Left ventricle myocardium inferior (tissue), 1 donor: ENCODE measurements around the gene STAP2. TPM values are rescaled to one million over a fixed set of nuclear protein-coding genes. Genes with fewer than 3 reads are reported as not detected.
"Not testable (repeated sequence)": the region's sequence is repeated elsewhere in the genome, so short reads cannot be mapped to it uniquely, and the experiment has no call there.

ENCODE experiments used
- DNase-seq: peaks from one replicate; pipeline ENCODE4 v3.0.0-alpha.2; 2020
- H3K27ac ChIP-seq: fragments of 200-600 bp; replicated peaks from 2 replicates; pipeline ENCODE4 v1.8.0; 2021
- H3K27me3 ChIP-seq: fragments of 200-600 bp; 2 replicates; pipeline ENCODE4 v1.8.0; 2021; ENCODE audit warnings: low read depth
- H3K36me3 ChIP-seq: fragments of 200-600 bp; 2 replicates; pipeline ENCODE4 v1.8.0; 2021
- H3K4me1 ChIP-seq: fragments of 200-600 bp; 2 replicates; pipeline ENCODE4 v1.8.0; 2021
- H3K4me3 ChIP-seq: fragments of 200-600 bp; 2 replicates; pipeline ENCODE4 v1.8.0; 2021; ENCODE audit warnings: mild to moderate bottlenecking, moderate library complexity
- H3K9me3 ChIP-seq: fragments of 200-600 bp; replicated peaks from 2 replicates; pipeline ENCODE4 v1.8.0; 2021
- CTCF ChIP-seq: fragments of 200-600 bp; IDR thresholded peaks from 2 replicates; pipeline ENCODE4 v1.8.0; 2021; ENCODE audit warnings: antibody characterized with exemption, mild to moderate bottlenecking, borderline replicate concordance
- intact Hi-C: fragments of 100-400 bp; cut with micrococcal nuclease; formaldehyde crosslinking; loops from one replicate; pipeline ENCODE4 v1.11.0; 2022
- total RNA-seq: library from RNA; stranded (reverse); fragmentation: NEBNext Ultra II Directional; extraction: Animal tissue kit (Norgen Biotek cat#: 25700); gene quantifications from one replicate; pipeline ENCODE4 v1.2.1, GENCODE V29; 2021
- donor health status: DM: no; HTN: yes; CAD: no; lungs with severe emphysema.

STAP2 gene
- total RNA-seq, 1 donor from 2014 or later, result 2.6 TPM

DNA sequence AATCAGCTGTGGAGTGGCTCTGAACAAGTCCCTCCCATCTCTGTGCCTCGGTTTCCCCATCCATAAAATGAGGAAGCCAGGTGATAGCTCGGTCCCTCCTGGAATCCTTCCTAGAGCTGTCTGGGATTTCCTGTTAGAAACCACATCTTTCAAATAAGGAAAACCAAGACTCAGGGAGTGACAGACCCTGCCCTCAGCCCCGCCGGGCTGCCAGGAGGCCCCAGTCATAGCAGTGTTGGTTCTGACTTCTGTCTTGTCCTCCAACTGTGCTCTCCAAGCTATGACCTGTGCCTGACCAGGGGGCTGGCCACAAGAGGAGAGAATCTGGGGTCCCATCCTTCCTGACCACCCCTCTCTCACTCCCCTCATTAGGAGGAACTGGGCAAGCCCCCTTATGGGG, 60.6 kb downstream of the STAP2 start:
- Histone ChIP-seq H3K4me3 (no peak overlapping the region), H3K27ac (no peak overlapping the region), H3K27me3 (peaks cover 59% of the 10 kb centered on the region), H3K4me1 (peaks cover 20% of the 10 kb centered on the region), H3K9me3 (no peaks in the 10 kb centered on the region), H3K36me3 (no peaks in the 10 kb centered on the region)
- intact Hi-C loops, result no loop called here
- TF ChIP-seq CTCF, result no peak
- no peak for DNase-seq

DNA sequence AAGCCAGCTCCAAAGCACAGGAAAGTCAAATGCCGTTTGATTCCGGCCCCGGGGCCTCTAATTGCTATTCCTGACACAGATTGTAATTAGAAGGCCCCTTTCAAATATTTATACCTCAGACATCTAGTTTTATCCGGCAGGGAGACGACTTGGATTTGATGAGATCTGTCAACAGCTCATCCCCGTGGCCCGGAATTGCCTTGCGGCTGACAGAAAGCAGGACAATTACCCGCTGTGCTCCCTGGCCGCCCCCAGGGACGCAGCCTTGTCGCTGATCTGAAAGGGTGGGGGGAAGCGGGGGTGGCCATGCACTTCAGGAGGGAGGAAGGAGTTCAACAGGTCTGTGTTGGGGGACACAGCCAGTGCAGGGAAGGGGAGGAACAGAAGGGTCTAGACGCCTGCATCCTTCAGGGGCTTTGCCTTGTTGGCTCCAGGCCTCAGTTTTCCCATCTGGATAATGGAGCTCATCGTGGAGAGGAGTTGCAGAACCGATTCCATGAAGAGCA, 61.4 kb downstream of the STAP2 start:
- no peak for TF ChIP-seq CTCF
- peaks cover 2% of the 10 kb centered on the region for H3K9me3 ChIP-seq
- peaks cover 51% of the 10 kb centered on the region for H3K27me3 ChIP-seq
- no peak overlapping the region for H3K4me3 ChIP-seq
- peaks cover 5% of the 10 kb centered on the region for H3K36me3 ChIP-seq
- peaks cover 20% of the 10 kb centered on the region for H3K4me1 ChIP-seq
- no peak overlapping the region for H3K27ac ChIP-seq
- DNase-seq, result no peak
- intact Hi-C loops, result no loop called here

DNA sequence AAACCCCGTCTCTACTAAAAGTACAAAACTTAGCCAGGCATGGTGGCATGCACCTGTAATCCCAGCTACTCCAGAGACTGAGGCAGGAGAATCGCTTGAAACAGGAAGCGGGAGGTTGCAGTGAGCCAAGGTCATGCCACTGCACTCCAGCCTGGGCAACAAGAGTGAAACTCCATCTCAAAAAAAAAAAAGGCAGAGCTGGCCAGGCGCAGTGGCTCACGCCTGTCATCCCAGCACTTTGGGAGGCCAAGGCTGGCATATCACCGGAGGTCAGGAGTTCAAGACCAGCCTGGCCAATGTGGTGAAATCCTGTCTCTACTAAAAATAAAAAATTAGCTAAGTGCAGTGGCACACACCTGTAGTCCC, 64.3 kb downstream of the STAP2 start:
- H3K9me3 ChIP-seq, DNase-seq, H3K4me3 ChIP-seq, intact Hi-C loops, H3K27ac ChIP-seq: not testable (repeated sequence)
- peaks cover 22% of the 10 kb centered on the region for H3K27me3 ChIP-seq
- peaks cover 11% of the 10 kb centered on the region for H3K4me1 ChIP-seq
- H3K36me3 ChIP-seq, result peaks cover 32% of the 10 kb centered on the region

Other genes with a start within 250 kb of the STAP2 start
- 129 TPM for gene MAP2K2, start 214.7 kb downstream of the STAP2 start, total RNA-seq
- not detected for gene CREB3L3, start 185.2 kb downstream of the STAP2 start, total RNA-seq
- 12.9 TPM for gene SIRT6, start 156.3 kb downstream of the STAP2 start, total RNA-seq
- 0.22 TPM for gene ANKRD24, start 156.1 kb downstream of the STAP2 start, total RNA-seq
- 0.49 TPM for gene EBI3, start 109.3 kb downstream of the STAP2 start, total RNA-seq
- gene YJU2, start 91.7 kb downstream of the STAP2 start, total RNA-seq, result 10.2 TPM
- 0.16 TPM for gene SHD, start 59.6 kb downstream of the STAP2 start, total RNA-seq
- not detected for gene TMIGD2, start 36.4 kb downstream of the STAP2 start, total RNA-seq
- gene FSD1, start 34.2 kb downstream of the STAP2 start, total RNA-seq, result not detected
- 19.2 TPM for gene MPND, start 4.7 kb upstream of the STAP2 start, total RNA-seq
- gene SH3GL1, start 61.7 kb upstream of the STAP2 start, total RNA-seq, result 18.6 TPM
- 5.1 TPM for gene CHAF1A, start 63.8 kb upstream of the STAP2 start, total RNA-seq
- 113 TPM for gene UBXN6, start 119.0 kb upstream of the STAP2 start, total RNA-seq
- 22.8 TPM for gene HDGFL2, start 133.5 kb upstream of the STAP2 start, total RNA-seq
- gene PLIN4, start 179.7 kb upstream of the STAP2 start, total RNA-seq, result 162 TPM
- gene PLIN5, start 196.4 kb upstream of the STAP2 start, total RNA-seq, result 73.5 TPM
- gene LRG1, start 201.2 kb upstream of the STAP2 start, total RNA-seq, result 0.41 TPM
- 7.2 TPM for gene SEMA6B, start 220.9 kb upstream of the STAP2 start, total RNA-seq